Hair follicle dermal papilla cell (primary cell): ENCODE data around the gene ELMOD1. TPM values are rescaled to one million over a fixed set of nuclear protein-coding genes. Genes with fewer than 3 reads are reported as not detected.

ENCODE experiments used
- total RNA-seq: library from RNA; depleted of rRNA; stranded (reverse); fragments of >200 nt; gene quantifications from 2 replicates; pipeline ENCODE4 v1.2.3, GENCODE V29; 2012

ELMOD1 gene
- 0.16 TPM in 1 of 2 replicates, not detected in the other for total RNA-seq

DNA sequence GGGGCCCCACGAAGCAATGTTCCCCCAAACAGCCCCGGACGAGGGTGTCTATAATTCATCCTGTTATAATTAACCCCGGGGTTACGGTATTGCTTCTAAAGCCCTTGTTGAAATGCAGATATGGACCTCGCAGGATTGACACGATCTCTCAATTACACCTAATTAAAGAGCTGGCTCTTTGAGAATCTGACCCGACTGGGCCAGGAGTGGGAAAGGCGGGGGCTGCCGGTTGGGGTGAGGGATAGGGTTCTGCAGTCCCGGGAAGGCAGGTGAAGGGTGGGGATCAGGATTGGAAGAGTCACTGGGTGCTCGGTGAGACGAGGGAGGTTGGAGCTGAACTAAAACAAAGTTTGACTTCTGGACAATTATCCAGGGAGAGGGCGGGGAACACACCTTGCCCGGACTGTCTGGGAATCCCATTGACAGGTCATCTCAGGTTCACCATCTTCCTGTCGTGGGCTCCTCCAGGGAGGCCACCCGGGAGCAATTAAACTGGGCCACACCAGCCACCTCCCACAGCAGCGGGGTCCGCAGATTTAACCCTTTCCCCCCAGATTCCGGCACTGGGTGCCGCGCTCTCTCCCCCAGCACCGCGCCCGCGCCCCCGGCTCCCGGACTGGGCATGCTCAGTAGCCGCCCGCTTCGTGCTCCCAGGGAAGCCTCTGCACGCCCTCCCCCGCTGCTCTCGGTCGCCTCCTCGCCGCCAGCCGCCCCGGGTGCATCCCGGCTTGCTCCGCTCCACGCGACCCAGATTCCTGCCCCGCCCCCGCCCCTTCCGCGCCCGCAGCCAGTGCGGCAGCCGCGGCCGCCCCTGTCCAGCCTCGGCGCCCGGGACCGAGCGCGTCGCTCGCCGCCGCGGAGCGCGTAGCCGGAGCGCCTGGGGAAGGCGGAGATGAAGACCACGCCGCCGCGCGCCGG is at the start of gene ELMOD1:
TSS of gene ELMOD1 (plus strand) at position 688 of the 918 bp plus-strand sequence. CDS start 27,043 bp downstream, outside the sequence.

DNA sequence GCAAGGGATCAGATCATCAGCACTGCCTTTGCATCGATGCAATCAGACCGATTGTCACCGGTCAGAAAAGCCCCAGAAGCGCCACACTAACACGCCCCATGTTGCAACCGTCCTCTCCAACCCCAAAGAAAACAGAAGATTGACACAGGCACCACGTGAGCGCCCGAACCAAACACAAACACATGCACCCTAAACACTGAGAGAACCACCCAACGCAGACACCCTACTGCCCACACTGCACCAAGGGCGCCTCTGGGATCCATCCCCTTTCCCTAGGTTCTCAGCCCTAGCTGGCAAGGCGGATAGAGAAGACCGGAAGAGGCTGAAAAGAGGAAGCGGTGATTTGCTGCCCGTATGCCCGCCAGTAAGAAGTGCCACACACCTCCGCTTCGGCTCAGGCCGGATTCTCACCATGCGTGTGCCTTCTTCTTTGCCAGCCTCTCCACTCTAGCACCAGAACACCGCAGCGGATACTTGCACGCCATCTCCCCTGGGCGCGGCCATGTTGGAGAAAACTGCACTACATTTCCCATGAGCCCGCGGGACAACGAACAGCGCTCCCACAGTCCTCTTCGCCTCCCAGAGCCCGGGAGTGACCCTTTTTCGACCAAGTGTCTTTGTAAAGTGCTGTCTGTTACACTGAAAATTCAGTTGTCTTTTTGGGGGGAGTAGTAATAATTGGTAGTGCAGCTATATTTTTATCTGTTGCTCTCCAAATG is 25.6 kb upstream of the ELMOD1 start, which contains the start of gene ALKBH8:
TSS of gene ALKBH8 (minus strand) at position 517 of the 719 bp plus-strand sequence. CDS start 4,842 bp downstream, outside the sequence.

DNA sequence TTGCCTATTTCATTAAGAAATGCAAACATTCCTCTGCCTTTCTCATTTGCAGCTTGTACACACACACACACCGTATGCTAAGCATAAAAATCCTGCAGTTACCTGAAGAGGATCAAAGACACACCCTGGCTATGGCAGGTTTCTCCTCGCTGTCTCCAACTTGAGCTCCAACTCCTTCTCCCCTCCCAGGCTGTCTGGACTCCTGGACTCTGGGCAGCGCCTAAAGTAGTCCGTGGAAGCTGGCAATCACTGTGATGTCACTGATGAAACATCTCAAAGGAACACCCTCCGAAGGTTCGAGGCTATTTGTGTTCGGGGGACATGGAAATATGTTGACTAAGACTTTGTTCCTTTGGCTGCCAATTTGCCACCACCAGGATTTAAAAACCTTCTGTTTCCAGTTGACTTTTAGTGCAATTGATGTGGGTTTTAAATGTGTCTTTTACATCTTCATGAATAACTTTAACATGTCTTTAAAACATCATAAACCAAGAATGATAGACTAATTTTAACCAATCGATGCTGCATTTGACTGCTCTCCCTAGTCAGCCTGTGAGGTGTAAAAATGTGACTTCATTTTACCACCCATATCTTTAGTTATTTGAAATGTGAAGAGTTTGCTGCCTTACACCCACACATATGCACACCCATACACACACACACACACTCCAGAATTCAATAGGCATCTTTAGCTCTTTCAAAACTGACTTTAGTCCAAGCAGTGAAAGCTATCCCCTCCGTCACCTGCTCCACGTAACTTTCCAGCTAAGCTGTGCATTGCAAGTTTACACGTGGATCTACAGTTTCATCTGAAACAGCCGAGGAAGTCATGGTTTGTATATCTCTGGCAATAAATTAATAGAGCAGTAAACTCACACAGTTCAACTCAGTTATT is 121.2 kb downstream of the ELMOD1 start, which contains the start of gene SLN:
TSS of gene SLN (minus strand) at position 196 of the 895 bp plus-strand sequence.

Other genes starting within 250 kb of the ELMOD1 start
- 7.2 and 9.4 TPM in 2 replicates for gene CWF19L2, start 133.3 kb upstream of the ELMOD1 start, total RNA-seq
- gene ALKBH8, start 25.4 kb upstream of the ELMOD1 start, total RNA-seq, result 5.7 and 9.9 TPM in 2 replicates
- gene SLN, start 120.9 kb downstream of the ELMOD1 start, total RNA-seq, result not detected in 2 replicates